HUES48 (cell line): ENCODE data around the gene MAX.
A peak's percentile ranks its signal among the peaks of the same experiment; 100 is the strongest.
"Not testable (repeated sequence)": the region's sequence is repeated elsewhere in the genome, so short reads cannot be mapped to it uniquely, and the experiment has no call there.

ENCODE experiments used
- H3K27ac ChIP-seq: one replicate; pipeline ENCODE4 v1.7.0; 2013; ENCODE audit warnings: low read depth, low read length, inconsistent platforms
- H3K27me3 ChIP-seq: 2 replicates; pipeline ENCODE4 v1.6.1; 2013; ENCODE audit warnings: mild to moderate bottlenecking, low read length; ENCODE audit not compliant: control insufficient read depth, insufficient read depth
- H3K36me3 ChIP-seq: 2 replicates; pipeline ENCODE4 v1.6.1; 2013; ENCODE audit warnings: low read length; ENCODE audit not compliant: control insufficient read depth, insufficient read depth
- H3K4me1 ChIP-seq: 2 replicates; pipeline ENCODE4 v1.6.1; 2013; ENCODE audit warnings: mild to moderate bottlenecking, low read length; ENCODE audit not compliant: control insufficient read depth, insufficient read depth
- H3K4me3 ChIP-seq: 2 replicates; pipeline ENCODE4 v1.5.1; 2013; ENCODE audit warnings: mild to moderate bottlenecking, low read depth, low read length
- H3K9ac ChIP-seq: 2 replicates; pipeline ENCODE4 v1.6.1; 2013; ENCODE audit warnings: mild to moderate bottlenecking, low read depth, low read length, moderate library complexity
- H3K9me3 ChIP-seq: 2 replicates; pipeline ENCODE4 v1.6.1; 2013; ENCODE audit warnings: low read length; ENCODE audit not compliant: control insufficient read depth, insufficient read depth

MAX gene

GRCh38 chr14:65103150-65103760 is 938 bp upstream of the MAX start:
- Histone ChIP-seq H3K27me3 (peaks cover 3% of the 10 kb centered on the region; the same call in 1 of the 2 replicates), H3K9me3 (no peaks in the 10 kb centered on the region), H3K36me3 (peaks cover 15% of the 10 kb centered on the region; the same call in 1 of the 2 replicates), H3K9ac (peak overlapping the region; percentile 43), H3K4me3 (peak overlapping the region; percentile 82), H3K27ac (no peak overlapping the region), H3K4me1 (peaks cover 6% of the 10 kb centered on the region; the same call in 1 of the 2 replicates)

- peaks cover 3% of the 10 kb centered on the region; the same call in 1 of the 2 replicates for H3K27me3 ChIP-seq
- H3K9me3 ChIP-seq = no peaks in the 10 kb centered on the region
- peak overlapping the region; percentile 90 for H3K4me3 ChIP-seq
- peak overlapping the region; percentile 70 for H3K9ac ChIP-seq
- H3K27ac ChIP-seq = peak overlapping the region; percentile 89
- H3K36me3 ChIP-seq = peaks cover 22% of the 10 kb centered on the region; the same call in 1 of the 2 replicates
- H3K4me1 ChIP-seq = peaks cover 6% of the 10 kb centered on the region; the same call in 1 of the 2 replicates
Measured at GRCh38 chr14:65101631-65102440, 481 bp downstream of the MAX start.

- H3K4me3 ChIP-seq = peak overlapping the region; percentile 90
- peaks cover 3% of the 10 kb centered on the region; the same call in 1 of the 2 replicates for H3K27me3 ChIP-seq
- H3K27ac ChIP-seq = no peak overlapping the region
- peaks cover 8% of the 10 kb centered on the region for H3K4me1 ChIP-seq
- H3K9me3 ChIP-seq = no peaks in the 10 kb centered on the region
- H3K36me3 ChIP-seq = peaks cover 27% of the 10 kb centered on the region
- no peak overlapping the region for H3K9ac ChIP-seq
Measured at GRCh38 chr14:65100922-65101541, 1.3 kb downstream of the MAX start.

- Histone ChIP-seq H3K4me3 (no peak overlapping the region), H3K27me3 (peaks cover 2% of the 10 kb centered on the region; the same call in 1 of the 2 replicates), H3K4me1 (peaks cover 26% of the 10 kb centered on the region), H3K27ac (no peak overlapping the region), H3K9me3 (no peaks in the 10 kb centered on the region), H3K36me3 (peaks cover 44% of the 10 kb centered on the region), H3K9ac (no peak overlapping the region)
Measured at GRCh38 chr14:65098586-65098985, 3.7 kb downstream of the MAX start.

- Histone ChIP-seq H3K9me3 (no peaks in the 10 kb centered on the region), H3K27me3 (no peaks in the 10 kb centered on the region), H3K4me1 (peaks cover 26% of the 10 kb centered on the region), H3K36me3 (peaks cover 65% of the 10 kb centered on the region), H3K27ac (no peak overlapping the region), H3K4me3 (no peak overlapping the region), H3K9ac (no peak overlapping the region)
Measured at GRCh38 chr14:65096323-65097089, 5.8 kb downstream of the MAX start.

- Histone ChIP-seq H3K4me3 (no peak overlapping the region), H3K9ac (no peak overlapping the region), H3K9me3 (no peaks in the 10 kb centered on the region), H3K36me3 (peaks cover 69% of the 10 kb centered on the region), H3K27ac (no peak overlapping the region), H3K4me1 (peaks cover 23% of the 10 kb centered on the region), H3K27me3 (no peaks in the 10 kb centered on the region)
Measured at GRCh38 chr14:65095633-65096205, 6.6 kb downstream of the MAX start.

- Histone ChIP-seq H3K4me3 (no peak overlapping the region), H3K9ac (no peak overlapping the region), H3K27me3 (no peaks in the 10 kb centered on the region), H3K27ac (no peak overlapping the region), H3K36me3 (peaks cover 83% of the 10 kb centered on the region), H3K4me1 (peaks cover 19% of the 10 kb centered on the region; the same call in 1 of the 2 replicates), H3K9me3 (peaks cover 19% of the 10 kb centered on the region)
Measured at GRCh38 chr14:65092349-65092748, 10.0 kb downstream of the MAX start.

GRCh38 chr14:65087835-65088234 is 14.5 kb downstream of the MAX start:
- Histone ChIP-seq H3K36me3 (peaks cover 87% of the 10 kb centered on the region), H3K9me3 (peaks cover 34% of the 10 kb centered on the region)
- H3K4me3 ChIP-seq, H3K9ac ChIP-seq, H3K4me1 ChIP-seq, H3K27ac ChIP-seq, H3K27me3 ChIP-seq: not testable (repeated sequence)

GRCh38 chr14:65086686-65087085 is 15.6 kb downstream of the MAX start:
- H3K4me1 ChIP-seq, H3K27me3 ChIP-seq, H3K4me3 ChIP-seq, H3K9ac ChIP-seq: not testable (repeated sequence)
- Histone ChIP-seq H3K36me3 (peaks cover 85% of the 10 kb centered on the region), H3K27ac (peak overlapping the region; percentile 6), H3K9me3 (peaks cover 34% of the 10 kb centered on the region)
